Astrocyte of the spinal cord (primary cell): ENCODE results near the gene GPR173.

Source experiments
- DNase-seq: peaks from one replicate; pipeline ENCODE4 v3.0.0; 2011; ENCODE audit warnings: low read depth, low spot score
- H3K4me3 ChIP-seq: 2 replicates; pipeline ENCODE4 v1.5.1; 2011; ENCODE audit warnings: low read depth, mild to moderate bottlenecking, low read length, moderate library complexity
- in situ Hi-C: cut with HindIII; loops from 2 replicates; pipeline ENCODE4 v1.10.0; 2017; ENCODE audit warnings: low sequenced_read_pairs
- TF ChIP-seq, protein P1 (sequence below): IDR thresholded peaks from 2 replicates; pipeline ENCODE4 v1.5.1; 2012; ENCODE audit warnings: low read depth, mild to moderate bottlenecking, low read length, inconsistent platforms

GPR173 gene

DNA sequence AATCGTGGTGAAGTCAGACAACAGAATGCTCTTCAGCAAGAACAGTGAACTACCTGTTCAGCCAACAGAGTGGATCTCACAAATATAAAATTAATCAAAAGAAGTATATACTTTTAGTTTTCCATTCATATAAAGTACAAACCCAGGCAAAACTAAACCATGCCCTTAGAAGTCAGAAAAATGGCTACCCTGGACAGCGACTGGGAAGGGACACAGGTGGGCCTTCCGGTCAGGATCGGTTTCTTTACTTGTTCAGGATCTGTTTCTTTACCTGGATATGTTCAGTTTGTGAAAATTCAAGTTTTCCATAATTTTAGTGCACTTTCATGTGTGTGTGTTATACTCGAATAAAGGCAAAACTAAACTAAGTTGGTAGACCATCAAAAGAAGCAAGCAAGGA, 12.4 kb upstream of the GPR173 start:
- H3K4me3 ChIP-seq, result no peak overlapping the region
- no peak for DNase-seq
- TF ChIP-seq, protein P1, sequence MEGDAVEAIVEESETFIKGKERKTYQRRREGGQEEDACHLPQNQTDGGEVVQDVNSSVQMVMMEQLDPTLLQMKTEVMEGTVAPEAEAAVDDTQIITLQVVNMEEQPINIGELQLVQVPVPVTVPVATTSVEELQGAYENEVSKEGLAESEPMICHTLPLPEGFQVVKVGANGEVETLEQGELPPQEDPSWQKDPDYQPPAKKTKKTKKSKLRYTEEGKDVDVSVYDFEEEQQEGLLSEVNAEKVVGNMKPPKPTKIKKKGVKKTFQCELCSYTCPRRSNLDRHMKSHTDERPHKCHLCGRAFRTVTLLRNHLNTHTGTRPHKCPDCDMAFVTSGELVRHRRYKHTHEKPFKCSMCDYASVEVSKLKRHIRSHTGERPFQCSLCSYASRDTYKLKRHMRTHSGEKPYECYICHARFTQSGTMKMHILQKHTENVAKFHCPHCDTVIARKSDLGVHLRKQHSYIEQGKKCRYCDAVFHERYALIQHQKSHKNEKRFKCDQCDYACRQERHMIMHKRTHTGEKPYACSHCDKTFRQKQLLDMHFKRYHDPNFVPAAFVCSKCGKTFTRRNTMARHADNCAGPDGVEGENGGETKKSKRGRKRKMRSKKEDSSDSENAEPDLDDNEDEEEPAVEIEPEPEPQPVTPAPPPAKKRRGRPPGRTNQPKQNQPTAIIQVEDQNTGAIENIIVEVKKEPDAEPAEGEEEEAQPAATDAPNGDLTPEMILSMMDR, result no peak
- in situ Hi-C loops, result no loop called here

DNA sequence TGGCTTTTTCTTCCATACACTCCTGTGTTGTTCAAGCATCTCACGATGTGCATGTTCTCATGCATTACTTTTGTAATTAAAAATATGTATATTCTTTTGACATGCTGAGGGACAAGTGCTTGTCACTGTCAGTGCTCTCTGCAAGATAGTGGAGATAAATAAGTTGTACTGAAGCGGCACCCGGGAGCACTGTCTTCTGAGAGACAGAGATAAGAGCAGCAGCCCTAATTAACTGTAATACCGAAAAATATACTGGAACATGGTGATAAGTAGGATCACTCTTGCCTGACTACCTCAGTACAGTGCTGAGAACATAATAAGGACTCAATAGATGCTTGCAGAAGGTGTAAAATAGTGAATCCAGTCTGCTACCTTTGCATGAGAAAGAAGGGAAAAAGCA, 9.4 kb upstream of the GPR173 start:
- no peak overlapping the region for H3K4me3 ChIP-seq
- in situ Hi-C loops, result no loop called here
- TF ChIP-seq, protein P1, result no peak
- DNase-seq, result no peak

GRCh38 chrX:53044995-53045394, 3.6 kb upstream of the GPR173 start:
- in situ Hi-C loops, result no loop called here
- no peak for DNase-seq
- TF ChIP-seq, protein P1, result no peak
- no peak overlapping the region for H3K4me3 ChIP-seq

DNA sequence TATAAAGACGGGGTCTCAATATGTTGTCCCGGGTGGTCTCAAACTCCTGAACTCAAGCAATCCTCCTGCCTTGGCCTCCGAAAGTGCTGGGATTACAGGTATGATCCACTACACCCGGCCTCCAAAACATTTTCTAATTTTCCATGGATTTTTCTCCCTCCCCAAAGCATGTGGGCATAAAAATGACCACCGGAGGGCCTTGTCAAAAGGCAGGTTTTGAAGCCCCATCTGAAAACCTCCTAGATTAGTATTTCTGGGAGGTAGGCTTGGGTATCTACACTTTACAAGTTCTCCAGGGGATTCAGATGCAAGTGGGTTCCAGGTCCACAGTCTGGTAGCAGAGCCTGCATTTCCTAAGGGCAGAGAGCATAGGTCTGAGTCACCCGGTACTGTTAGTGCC, 1.4 kb upstream of the GPR173 start:
- no peak overlapping the region for H3K4me3 ChIP-seq
- in situ Hi-C loops, result no loop called here
- DNase-seq, result no peak
- TF ChIP-seq, protein P1, result peak; percentile 46

DNA sequence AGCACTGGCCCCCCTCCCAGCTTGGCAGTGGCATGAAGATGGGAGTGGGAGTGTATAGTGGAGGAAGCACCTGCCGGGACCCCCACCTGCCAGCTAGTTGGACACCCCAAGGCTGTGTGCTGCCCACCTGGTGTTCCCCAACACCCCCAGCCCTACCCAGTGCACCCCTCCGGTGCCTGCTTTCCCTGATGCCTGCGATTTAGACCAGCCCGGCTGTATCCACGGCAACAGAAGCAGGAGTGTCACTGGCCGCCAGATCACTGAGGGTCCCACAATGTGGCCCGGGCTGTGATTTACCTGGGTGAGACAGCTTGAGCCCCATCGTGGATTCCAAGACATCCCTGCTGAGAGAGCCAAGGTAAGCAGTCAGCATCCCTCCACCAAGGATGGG, 533 bp downstream of the GPR173 start:
- TF ChIP-seq, protein P1, result no peak
- peak overlapping the region; percentile 66 for H3K4me3 ChIP-seq
- no peak for DNase-seq
- in situ Hi-C loops, result no loop called here

GRCh38 chrX:53050841-53051240, 2.3 kb downstream of the GPR173 start:
- TF ChIP-seq, protein P1, result no peak
- in situ Hi-C loops, result no loop called here
- peak; percentile 17 for DNase-seq
- H3K4me3 ChIP-seq, result peak overlapping the region; percentile 9

DNA sequence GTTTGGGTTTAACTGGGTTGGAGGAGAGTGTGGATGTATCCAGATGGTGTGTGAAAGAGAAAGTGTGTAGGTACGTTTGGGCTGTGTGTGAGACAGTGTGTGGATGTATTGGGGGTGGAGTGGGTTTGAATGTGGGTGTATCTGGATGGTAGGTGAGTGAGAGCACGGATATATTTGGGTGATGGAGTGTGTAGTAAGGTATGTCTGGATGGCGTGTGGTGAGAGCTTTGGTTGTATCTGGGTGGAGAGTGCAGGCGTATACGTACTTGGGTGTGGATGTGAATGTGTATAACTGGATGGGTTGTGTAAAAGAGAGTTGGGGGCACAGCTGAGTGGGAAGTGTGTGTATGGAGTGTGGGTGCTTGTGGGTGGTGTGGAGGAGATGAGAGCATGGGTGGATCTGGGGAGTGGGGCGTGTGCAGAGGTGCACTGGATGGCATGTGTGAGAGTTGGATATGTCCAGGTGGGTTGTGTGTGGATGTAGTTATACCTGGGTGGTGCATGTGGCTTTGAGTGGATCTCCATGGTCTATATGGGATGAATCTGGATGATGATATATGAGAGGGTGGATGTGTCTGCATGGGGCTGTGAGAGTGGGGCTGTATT, 6.8 kb downstream of the GPR173 start:
- DNase-seq, result no peak
- no peak overlapping the region for H3K4me3 ChIP-seq
- in situ Hi-C loops, result no loop called here
- TF ChIP-seq, protein P1, result no peak
